GM12878 (cell line): ENCODE data around the gene NAB1. TPM values are rescaled to one million over a fixed set of nuclear protein-coding genes. Genes with fewer than 3 reads are reported as not detected.

Experiments used
- FOS ChIP-seq: IDR thresholded peaks from 3 replicates; pipeline ENCODE4 v1.6.1; 2011; ENCODE audit warnings: borderline replicate concordance; ENCODE audit not compliant: insufficient read length; ENCODE audit errors: extremely low read depth
- JUNB ChIP-seq: IDR thresholded peaks from 2 replicates; pipeline ENCODE4 v1.6.1; 2016; ENCODE audit warnings: antibody characterized with exemption, mild to moderate bottlenecking
- MTA3 ChIP-seq: IDR thresholded peaks from 2 replicates; pipeline ENCODE4 v1.6.1; 2012; ENCODE audit warnings: low read length, inconsistent platforms, borderline replicate concordance
- MYC ChIP-seq: IDR thresholded peaks from 2 replicates; pipeline ENCODE4 v1.6.1; 2011; ENCODE audit warnings: mild to moderate bottlenecking, low read length, moderate library complexity, inconsistent platforms; ENCODE audit not compliant: insufficient read depth, insufficient replicate concordance, insufficient read length, severe bottlenecking
- NRF1 ChIP-seq: conservative IDR thresholded peaks from 2 replicates; pipeline ENCODE4 v1.6.1; 2011; ENCODE audit warnings: mild to moderate bottlenecking, low read depth, low read length, improper control_type of control experiment
- RFX5 ChIP-seq: IDR thresholded peaks from 2 replicates; pipeline ENCODE4 v1.6.1; 2011; ENCODE audit warnings: low read depth, low read length, improper control_type of control experiment
- ZNF592 ChIP-seq: fragments of 450-650 bp; IDR thresholded peaks from 2 replicates; pipeline ENCODE4 v1.6.1; 2017; ENCODE audit warnings: mild to moderate bottlenecking, moderate library complexity
- ZNF687 ChIP-seq: fragments of 450-650 bp; IDR thresholded peaks from 2 replicates; pipeline ENCODE4 v1.6.1; 2017; ENCODE audit warnings: mild to moderate bottlenecking, moderate library complexity
- polyA plus RNA-seq, 11 experiments: library from polyadenylated mRNA; depleted of rRNA in 4 of 11; unstranded in 6 of 11; stranded (reverse) in 5 of 11; fragments of >200 nt; fragmentation: Nextera tagmentation in 4 of 11; fragmentation: Illumina TruSeq in 1 of 11; extraction: Ambion mirVana in 4 of 11; extraction: Trizol in 1 of 11; gene quantifications; 1 replicate in 1 of 11; 2 replicates in 10 of 11; pipeline versions ENCODE4 v1.2.1 to v1.2.3, GENCODE V29; 2011 to 2016; ENCODE audit warnings: inconsistent platforms in 2 of 11, missing spikeins in 2 of 11, low read depth in 1 of 11
- total RNA-seq, 4 experiments: library from RNA; depleted of rRNA in 3 of 4; stranded (reverse); fragments of >200 nt in 3 of 4; fragmentation: Illumina TruSeq in 1 of 4; extraction: Trizol in 1 of 4; gene quantifications; 2 replicates each; pipeline versions ENCODE4 v1.2.1 to v1.2.3, GENCODE V29; 2013 to 2021

Gene NAB1
- total and polyA plus RNA-seq, 10 of the 15 experiments (the other 5 are each of a cell fraction or from before 2014, with no cell fraction given), result 4.5 to 39.6 (median 23.0) TPM

GRCh38 chr2:190603374-190603773, 45.5 kb upstream of the NAB1 start (continued):
- TF ChIP-seq ZNF592, result no peak
- TF ChIP-seq MYC, result no peak
- TF ChIP-seq RFX5, result no peak
- TF ChIP-seq NRF1, result no peak
- no peak for TF ChIP-seq FOS
- TF ChIP-seq MTA3, result no peak
- TF ChIP-seq JUNB, result no peak
- TF ChIP-seq ZNF687, result no peak
